ENCODE measurements around the gene IGF2.

The IGF2 gene

GRCh38 chr11:2122907-2123627 is 16.1 kb downstream of the IGF2 start:
- no peak for DNase-seq (ENCODE audit: low read depth in 2 of 2)

GRCh38 chr11:2122222-2122906 is 16.8 kb downstream of the IGF2 start:
- no peak for DNase-seq (ENCODE audit: low read depth in 2 of 2)

GRCh38 chr11:2121227-2122130 is 17.7 kb downstream of the IGF2 start:
- DNase-seq (ENCODE audit: low read depth in 2 of 2): no peak

GRCh38 chr11:2120359-2121100 is 18.7 kb downstream of the IGF2 start:
- DNase-seq (ENCODE audit: low read depth in 2 of 2): peak; percentile 36 to 48

GRCh38 chr11:2118677-2119076 is 20.5 kb downstream of the IGF2 start:
- peak; percentile 36 to 44 for DNase-seq (ENCODE audit: low read depth in 2 of 2)

GRCh38 chr11:2116680-2117079 is 22.5 kb downstream of the IGF2 start:
- DNase-seq (ENCODE audit: low read depth in 2 of 2): no peak

- no peak for DNase-seq (ENCODE audit: low read depth in 2 of 2)
Measured at GRCh38 chr11:2115308-2115707, 23.9 kb downstream of the IGF2 start.

- DNase-seq (ENCODE audit: low read depth in 2 of 2): no peak
Measured at GRCh38 chr11:2114430-2115241, 24.6 kb downstream of the IGF2 start.

GRCh38 chr11:2113776-2114175 is 25.4 kb downstream of the IGF2 start:
- DNase-seq (ENCODE audit: low read depth in 2 of 2): no peak

GRCh38 chr11:2110521-2110920 is 28.7 kb downstream of the IGF2 start:
- DNase-seq (ENCODE audit: low read depth in 2 of 2): no peak

GRCh38 chr11:2109541-2110019 is 29.6 kb downstream of the IGF2 start:
- no peak for DNase-seq (ENCODE audit: low read depth in 2 of 2)

GRCh38 chr11:2108675-2109491 is 30.3 kb downstream of the IGF2 start:
- no peak for DNase-seq (ENCODE audit: low read depth in 2 of 2)

- DNase-seq (ENCODE audit: low read depth in 2 of 2): no peak
Measured at GRCh38 chr11:2107941-2108630, 31.1 kb downstream of the IGF2 start.

GRCh38 chr11:2107521-2107920 is 31.7 kb downstream of the IGF2 start:
- no peak for DNase-seq (ENCODE audit: low read depth in 2 of 2)

- no peak for DNase-seq (ENCODE audit: low read depth in 2 of 2)
Measured at GRCh38 chr11:2106583-2107209, 32.5 kb downstream of the IGF2 start.

GRCh38 chr11:2105511-2105910 is 33.7 kb downstream of the IGF2 start:
- DNase-seq (ENCODE audit: low read depth in 2 of 2): no peak

GRCh38 chr11:2104524-2105440 is 34.4 kb downstream of the IGF2 start:
- DNase-seq (ENCODE audit: low read depth in 2 of 2): no peak
